RCC 7860 (cell line): ENCODE measurements around the gene CMSS1.

Source experiments
- DNase-seq: peaks from one replicate; pipeline ENCODE4 v3.0.0-alpha.2; 2015; ENCODE audit warnings: low spot score
- FAIRE-seq: peaks from 2 replicates; lab custom pipeline; 2012; peaks lifted over from hg19 to GRCh38; lab: Jason Lieb, UNC

CMSS1 gene

GRCh38 chr3:99954914-99955644 is 137.4 kb downstream of the CMSS1 start:
- FAIRE-seq (peak; percentile 66), DNase-seq (no peak)

- FAIRE-seq (no peak), DNase-seq (no peak)
These were observed 138.3 kb downstream of the CMSS1 start for GRCh38 chr3:99955773-99956562.

- DNase-seq (no peak), FAIRE-seq (no peak)
These were observed 139.6 kb downstream of the CMSS1 start for GRCh38 chr3:99957151-99957796.

- no peak for FAIRE-seq
- no peak for DNase-seq
These were observed 140.7 kb downstream of the CMSS1 start for GRCh38 chr3:99958222-99958912.

- FAIRE-seq (no peak), DNase-seq (no peak)
These were observed 142.6 kb downstream of the CMSS1 start for GRCh38 chr3:99960123-99960878.

- FAIRE-seq, result no peak
- no peak for DNase-seq
These were observed 143.3 kb downstream of the CMSS1 start for GRCh38 chr3:99960941-99961340.

- no peak for DNase-seq
These were observed 144.3 kb downstream of the CMSS1 start for GRCh38 chr3:99961756-99962515.

GRCh38 chr3:99962703-99963102 is 145.0 kb downstream of the CMSS1 start:
- FAIRE-seq (no peak), DNase-seq (no peak)

More at GRCh38 chr3:99961756-99962515, 144.3 kb downstream of the CMSS1 start:
- no peak for FAIRE-seq

- DNase-seq, result no peak
- no peak for FAIRE-seq
These were observed 147.4 kb downstream of the CMSS1 start for GRCh38 chr3:99965077-99965476.

GRCh38 chr3:99965681-99966408 is 148.2 kb downstream of the CMSS1 start:
- no peak for DNase-seq
- FAIRE-seq, result no peak

GRCh38 chr3:99966662-99967416 is 149.2 kb downstream of the CMSS1 start:
- DNase-seq (no peak), FAIRE-seq (no peak)

- no peak for DNase-seq
- FAIRE-seq, result no peak
These were observed 150.1 kb downstream of the CMSS1 start for GRCh38 chr3:99967796-99968195.

GRCh38 chr3:99969136-99969535 is 151.5 kb downstream of the CMSS1 start:
- DNase-seq, result no peak
- no peak for FAIRE-seq

- DNase-seq, result no peak
- FAIRE-seq, result no peak
These were observed 152.5 kb downstream of the CMSS1 start for GRCh38 chr3:99970198-99970597.

- DNase-seq (no peak), FAIRE-seq (no peak)
These were observed 154.1 kb downstream of the CMSS1 start for GRCh38 chr3:99971761-99972160.

GRCh38 chr3:99972380-99973104 is 154.9 kb downstream of the CMSS1 start:
- FAIRE-seq, result no peak

GRCh38 chr3:99974989-99975388 is 157.3 kb downstream of the CMSS1 start:
- FAIRE-seq, result no peak
- DNase-seq, result no peak

More at GRCh38 chr3:99972380-99973104, 154.9 kb downstream of the CMSS1 start:
- DNase-seq, result no peak

- DNase-seq (no peak), FAIRE-seq (no peak)
These were observed 158.9 kb downstream of the CMSS1 start for GRCh38 chr3:99976584-99976983.
